Inflammatory macrophage (primary cell): ENCODE results near the gene ERLIN1.
"Not testable (repeated sequence)": the region's sequence is repeated elsewhere in the genome, so short reads cannot be mapped to it uniquely, and the experiment has no call there.

ENCODE experiments used
- DNase-seq, 2 donors: peaks; one replicate each; pipeline ENCODE4 v3.0.0-alpha.2; 2020 to 2022

ERLIN1 gene

DNA sequence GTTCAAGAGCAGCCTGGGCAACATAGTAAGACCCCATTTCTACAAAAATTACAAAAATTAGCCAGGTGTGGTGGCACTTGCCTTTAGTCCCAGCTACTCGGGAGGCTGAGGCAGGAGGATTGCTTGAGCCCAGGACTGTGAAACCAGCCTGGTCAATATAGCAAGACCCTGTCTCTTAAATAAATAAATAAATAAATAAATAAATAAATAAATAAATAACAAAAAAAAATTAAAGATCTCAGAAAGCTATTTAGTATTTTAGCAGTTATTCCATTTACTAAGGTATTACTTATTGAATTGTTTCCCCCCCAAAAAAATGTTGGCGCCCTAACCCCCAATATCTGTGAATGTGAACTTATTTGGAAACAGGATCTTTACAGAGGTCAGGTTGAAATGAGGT, 53.4 kb downstream of the ERLIN1 start:
- no peak for DNase-seq

DNA sequence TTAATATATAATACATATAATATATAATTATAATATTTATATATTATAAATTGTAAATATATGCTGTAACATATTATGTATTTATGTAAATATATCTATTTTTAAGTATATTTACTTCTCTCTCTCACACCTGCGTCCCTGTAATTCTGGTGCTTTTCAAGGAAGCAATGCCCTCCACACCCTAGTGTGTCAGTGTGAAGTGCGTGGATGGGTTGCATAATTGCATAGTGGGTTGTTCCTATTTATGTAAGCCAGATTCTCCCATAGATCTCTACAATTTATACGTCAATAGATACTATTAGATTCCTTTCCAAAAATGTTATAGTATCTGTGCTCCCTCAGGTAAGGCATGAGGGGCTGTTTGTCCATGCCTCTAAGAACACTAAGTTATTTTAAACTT, 54.3 kb downstream of the ERLIN1 start:
- DNase-seq = peak in 1 of 2 donors; percentile 11

DNA sequence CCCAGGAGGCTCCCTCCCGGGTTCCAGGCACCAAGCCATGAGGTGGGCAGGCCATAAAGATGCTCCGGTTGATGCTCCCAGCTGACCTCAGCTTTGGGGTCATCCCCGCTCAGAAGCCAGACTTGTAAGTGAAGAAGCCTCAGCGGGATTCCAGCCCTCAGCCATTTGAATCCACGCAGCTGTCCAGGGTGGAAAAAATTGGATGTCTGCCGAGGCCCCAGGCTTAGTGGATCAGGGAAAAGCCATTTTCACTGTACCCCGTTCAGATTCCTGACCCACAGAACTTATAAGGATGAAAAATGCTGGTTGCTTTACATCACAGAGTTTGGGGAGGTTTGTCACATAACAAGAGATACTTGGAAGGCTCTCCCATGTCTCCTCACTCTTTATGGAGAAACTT, 55.0 kb downstream of the ERLIN1 start:
- DNase-seq = no peak

DNA sequence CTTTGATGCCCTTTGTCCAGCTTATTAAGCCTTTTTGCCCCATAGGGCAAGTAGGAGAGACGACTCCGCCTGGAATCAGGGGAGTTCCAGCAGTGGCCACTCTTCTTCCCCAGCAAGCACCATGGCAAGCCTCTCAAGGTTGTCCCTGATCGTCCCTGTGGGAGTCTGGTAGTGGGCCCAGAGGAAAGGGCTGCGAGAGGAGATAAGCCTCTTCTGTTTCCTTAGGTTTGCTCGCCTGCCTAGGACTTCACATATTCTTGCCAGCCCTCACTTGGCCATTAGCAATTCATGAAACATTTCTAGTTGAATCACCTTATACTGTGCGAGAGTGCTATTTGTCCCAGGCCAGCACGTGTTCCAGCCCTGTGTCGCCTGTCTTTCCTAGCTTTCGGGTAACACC, 56.4 kb downstream of the ERLIN1 start:
- no peak for DNase-seq

DNA sequence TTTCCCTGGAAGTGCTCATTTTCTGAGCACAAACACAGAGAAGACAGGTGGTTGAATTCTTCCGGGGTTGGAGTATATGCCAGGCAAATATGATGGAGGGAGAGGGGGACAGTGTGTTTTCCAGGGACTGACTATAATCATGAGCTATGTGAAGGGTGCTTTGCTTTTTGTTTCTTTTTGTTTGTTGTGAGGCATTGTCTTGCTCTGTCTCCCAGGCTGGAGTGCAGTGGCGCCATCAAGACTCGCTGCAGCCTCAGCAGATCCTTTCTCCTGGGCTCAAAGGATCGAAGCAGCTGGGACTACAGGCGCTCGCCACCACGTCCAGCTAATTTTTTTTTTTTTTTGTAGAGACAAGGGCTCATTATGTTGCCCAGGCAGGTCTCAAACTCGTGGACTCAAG, 56.9 kb downstream of the ERLIN1 start:
- DNase-seq = no peak

DNA sequence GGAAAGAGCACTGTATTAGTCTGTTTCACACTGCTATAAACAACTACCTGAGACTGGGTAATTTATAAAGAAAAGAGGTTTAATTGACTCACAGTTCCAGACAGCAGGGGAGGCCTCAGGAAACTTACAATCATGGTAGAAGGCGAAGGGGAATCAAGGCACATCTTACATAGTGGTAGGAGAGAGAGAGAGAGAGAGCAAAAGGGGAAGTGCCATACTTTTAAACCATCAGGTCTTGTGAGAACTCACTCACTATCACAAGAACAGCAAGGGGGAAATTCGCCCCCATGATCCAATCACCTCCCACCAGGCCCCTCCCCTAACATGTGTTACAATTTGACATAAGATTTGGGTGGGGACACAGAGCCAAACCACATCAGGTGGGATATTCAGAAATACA, 60.5 kb downstream of the ERLIN1 start:
- not testable (repeated sequence) for DNase-seq

DNA sequence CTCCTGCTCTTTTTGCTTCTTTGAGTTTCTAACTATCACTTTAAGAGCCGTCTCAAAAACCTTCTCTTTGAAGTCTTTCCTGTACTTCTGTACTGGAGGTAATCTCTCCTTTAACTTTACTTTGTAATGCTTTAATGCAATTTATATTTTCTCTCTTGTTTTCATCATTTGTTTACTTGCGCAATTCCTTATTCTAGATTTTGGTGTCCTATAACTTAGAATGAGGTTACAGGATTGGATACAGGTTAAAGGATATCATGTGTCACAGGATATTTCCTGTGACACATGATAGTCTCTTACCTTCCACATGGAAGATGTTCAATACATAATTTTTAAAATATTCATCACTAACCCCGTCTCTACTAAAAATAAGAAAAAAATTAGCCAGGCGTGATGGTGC, 61.7 kb downstream of the ERLIN1 start:
- no peak for DNase-seq

DNA sequence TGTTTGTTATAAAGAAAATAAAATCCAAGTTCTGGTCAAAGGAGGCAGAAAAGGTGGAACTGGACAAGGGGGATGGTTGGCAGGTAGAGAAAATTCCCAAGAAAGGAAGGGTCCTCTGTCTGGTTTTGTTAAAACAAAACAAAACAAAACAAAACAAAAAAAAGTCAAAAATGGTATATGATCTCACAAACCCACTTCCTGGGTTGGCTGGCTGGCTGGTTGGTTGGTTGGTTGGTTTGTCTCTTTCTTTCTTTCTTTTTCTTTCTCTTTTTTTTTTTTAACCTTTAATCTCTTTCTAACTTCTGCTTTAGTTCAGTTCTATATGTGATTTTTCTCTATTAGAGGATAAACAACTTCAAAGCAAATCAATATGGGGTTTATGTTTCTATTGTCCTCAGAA, 63.0 kb downstream of the ERLIN1 start:
- no peak for DNase-seq

DNA sequence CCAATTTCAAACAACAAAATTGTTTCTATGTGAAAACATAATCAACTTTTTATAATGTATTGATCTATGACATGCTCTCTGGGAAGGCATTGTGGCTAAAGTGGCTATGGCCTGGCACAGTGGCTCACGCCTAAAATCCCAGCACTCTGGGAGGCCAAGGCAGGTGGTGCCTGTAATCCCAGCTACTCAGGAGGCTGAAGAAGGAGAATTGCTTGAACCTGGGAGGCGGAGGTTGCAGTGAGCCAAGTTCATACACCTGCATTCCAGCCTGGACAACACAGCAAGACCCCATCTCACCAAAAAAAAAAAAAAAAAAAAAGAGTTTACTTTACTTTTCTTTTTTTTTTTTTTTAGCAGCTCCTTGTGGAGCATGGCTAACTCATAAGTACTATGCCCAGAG, 65.3 kb downstream of the ERLIN1 start:
- no peak for DNase-seq

DNA sequence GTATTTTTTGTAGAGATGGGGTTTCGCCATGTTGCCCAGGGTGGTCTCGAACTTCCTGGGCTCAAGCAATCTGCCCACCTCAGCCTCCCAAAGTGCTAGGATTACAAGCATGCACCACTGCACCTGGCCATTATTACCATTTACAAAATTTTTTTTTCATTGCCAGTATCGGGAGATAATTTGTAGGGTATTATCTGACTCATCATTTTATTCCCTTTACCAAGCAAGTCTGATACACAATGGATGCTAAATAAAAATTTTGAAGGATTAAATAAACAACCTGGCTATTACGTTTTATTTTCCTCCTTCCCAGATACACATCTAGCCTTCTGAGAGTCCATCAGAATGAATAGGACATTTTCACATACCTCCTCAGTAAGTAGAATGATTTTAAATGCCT, 66.1 kb downstream of the ERLIN1 start:
- no peak for DNase-seq

DNA sequence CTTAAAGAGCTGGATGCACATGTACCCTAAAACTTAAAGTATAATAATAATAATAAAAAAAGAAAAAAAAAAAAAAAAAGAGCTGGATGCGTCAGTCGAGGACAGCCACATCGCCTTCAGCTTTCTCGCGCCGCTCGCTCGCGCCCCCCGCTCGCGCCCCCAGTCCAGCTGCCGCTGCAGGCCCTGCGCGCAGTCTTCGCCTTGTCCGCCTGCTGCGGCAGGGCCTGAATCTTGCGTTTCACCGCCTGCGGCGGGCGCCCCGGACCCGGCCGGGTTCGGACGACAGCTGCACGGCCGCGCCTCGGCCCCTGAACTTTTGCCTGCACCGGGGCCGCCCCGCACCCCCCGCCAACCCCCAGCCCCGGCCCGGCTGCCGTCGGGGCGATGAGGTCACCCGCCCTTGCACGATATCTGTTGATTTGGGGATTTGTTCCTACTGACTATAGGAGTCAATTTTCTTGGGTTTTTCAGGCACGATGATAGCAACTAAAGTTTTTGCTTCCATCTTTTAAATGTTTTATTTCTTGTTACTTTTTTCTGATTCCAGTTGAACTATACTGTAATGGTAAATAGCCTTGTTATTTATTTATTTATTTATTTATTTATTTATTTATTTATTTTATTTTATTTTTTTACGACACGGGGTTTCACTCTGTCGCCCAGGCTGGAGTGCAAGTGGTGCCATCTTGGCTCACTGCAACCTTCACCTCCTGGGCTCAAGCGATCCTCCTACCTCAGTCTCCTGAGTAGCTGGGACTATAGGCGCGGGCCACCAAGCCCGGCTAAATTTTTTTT, 70.7 kb downstream of the ERLIN1 start:
- no peak for DNase-seq

DNA sequence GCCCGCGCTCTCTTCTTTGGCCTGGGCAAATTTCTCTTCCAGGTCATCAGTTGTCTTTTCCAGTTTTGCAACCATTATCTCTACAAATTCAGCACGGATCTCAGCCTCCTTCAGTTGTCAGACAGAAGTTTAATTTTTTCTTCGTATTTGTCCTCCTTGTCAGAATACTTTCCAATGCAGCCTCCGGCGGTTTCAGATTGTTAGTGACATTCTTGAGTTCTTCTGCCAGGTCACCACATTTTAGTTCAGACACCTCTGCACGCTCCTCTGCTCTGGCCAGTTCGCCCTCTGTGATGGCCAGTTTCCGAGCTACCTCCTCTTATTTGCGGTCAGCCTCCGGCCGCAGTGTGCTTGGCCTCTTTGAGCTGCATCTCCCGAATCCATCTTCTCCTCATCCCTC, 71.4 kb downstream of the ERLIN1 start:
- DNase-seq = no peak

DNA sequence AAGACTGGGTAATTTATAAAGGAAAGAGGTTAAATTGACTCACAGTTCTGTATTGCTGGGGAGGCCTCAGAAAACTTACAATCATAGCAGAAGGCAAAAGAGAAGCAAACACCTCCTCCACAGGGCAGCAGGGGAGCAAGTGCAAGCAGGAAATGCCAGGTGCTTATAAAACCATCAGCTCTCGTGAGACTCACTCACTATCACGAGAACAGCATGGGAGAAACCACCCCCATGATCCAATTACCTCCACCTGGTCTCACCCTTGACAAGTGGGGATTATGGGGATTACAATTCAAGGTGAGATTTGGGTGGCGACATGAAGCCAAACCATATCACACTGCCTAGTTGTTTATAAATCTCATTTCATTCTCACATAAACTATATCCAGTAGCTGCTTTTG, 76.2 kb downstream of the ERLIN1 start:
- DNase-seq = no peak

DNA sequence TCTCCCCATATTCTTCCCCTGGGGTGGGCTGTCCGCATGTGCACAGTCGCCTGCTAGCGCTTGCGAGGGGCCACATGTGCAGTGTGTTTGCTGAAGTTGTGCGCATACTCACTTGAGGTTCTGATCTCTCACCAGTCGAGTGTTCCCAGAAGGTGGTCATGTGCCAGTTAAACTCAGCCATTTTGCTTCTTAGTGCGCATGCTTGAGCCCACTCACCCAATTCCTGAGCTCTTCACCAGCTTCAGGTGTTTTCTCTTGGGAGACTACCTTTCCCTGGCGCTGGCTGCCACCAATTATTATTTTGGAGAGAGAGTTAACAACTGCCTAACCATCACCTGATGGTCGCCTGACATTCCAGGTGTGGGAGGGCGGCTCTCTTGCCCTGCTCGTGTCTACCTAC, 79.0 kb downstream of the ERLIN1 start:
- DNase-seq = no peak

DNA sequence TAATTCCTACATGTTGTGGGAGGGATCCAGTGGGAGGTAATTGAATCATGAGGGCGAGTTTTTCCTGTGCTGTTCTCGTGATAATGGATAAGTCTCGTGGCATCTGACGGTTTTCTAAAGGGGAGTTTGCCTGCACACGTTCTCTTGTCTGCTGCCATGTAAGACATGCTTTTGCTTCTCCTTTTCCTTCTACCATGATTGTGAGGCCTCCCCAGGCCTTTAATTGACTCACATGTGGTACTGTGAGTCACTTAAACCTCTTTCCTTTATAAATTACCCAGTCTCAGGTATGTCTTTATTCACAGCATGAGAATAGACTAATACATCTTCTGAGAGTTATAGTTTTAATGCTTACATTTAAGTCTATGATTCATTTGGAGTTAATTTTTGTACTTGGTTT, 81.5 kb downstream of the ERLIN1 start:
- no peak for DNase-seq

DNA sequence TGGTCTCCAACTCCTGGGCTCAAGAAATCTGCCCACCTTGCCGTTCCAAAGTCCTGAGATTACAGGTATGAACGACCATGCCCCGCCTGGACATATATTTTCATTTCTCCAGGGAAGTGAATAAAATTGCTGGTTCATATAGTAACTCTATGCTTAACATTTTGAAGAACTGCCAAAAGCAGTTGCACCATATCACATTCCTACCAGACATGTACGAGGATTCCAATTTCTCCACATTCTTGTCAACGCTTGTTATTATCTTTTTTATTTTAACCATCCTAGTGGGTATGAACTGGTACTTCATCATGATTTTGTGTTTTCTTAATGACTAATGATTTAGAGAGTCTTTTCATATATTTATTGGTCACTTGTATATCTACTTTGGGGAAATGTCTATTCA, 82.2 kb downstream of the ERLIN1 start:
- no peak for DNase-seq

DNA sequence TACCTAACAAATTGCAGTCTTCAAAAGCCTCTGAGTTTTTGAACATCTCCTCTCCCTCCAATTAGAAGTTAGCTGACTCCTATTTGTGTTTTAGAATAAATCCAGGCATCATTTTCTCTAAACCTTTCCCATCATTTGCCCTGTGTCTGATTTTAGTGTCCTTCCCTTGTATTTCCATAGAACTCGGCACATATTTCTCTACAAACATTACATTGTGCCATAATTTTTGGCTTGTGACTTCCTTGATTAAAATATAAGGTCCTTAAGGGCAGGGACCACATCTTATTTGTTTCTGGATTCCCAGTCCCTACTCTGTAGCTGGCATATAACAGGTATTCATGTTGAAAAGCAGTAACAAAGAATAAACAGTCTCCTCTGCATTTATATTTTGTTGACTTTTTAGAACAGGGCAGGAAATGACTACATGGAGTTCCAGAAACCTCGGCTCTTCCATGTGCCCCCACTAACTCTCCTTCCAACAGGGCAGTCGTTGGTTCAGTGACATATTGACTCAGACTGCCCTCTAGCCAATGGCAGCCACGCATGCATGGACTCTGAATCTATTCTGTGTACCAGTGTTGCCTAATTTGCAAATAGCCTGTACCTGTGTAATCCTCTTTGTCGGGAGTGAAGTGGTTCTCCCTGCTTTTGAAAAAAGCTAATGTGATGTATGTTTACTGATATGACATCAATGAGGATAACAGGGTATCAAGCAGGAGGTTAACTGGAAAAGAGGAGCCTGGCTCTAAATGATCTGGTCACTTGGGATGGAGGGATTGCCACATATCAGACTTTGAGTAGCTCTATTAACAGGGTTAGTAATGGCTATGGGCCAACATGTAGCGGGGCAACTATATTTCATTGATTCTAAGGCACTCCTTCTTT, 84.4 kb downstream of the ERLIN1 start:
- DNase-seq = no peak

DNA sequence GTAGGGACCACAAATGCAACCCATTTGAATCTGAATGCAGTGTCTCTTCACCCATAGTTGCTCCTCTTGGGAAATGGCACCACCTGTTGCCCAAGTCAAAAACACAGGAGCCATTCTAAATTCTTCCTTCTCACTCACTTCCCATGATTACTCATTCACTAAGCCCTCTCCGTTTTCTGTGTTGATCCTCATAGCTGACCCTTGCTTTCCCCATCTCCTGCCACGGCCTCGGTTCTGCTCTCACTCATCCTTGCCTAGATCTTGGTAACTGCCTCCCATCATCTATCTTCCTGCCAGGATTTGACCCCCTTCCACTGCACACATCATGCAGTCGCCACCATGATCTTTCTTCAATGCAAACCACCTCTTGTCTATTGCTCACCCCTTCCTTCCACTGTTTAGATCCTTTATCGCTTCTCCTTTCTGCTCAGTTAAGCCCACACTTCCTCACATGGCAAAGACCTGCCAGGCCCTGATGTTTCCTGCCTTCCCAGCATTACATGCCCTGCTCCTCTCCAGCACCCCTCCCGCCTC, 85.1 kb downstream of the ERLIN1 start:
- peak in 1 of 2 donors; percentile 3 for DNase-seq
